Lower leg skin (tissue), 4 donors: ENCODE measurements around the gene CACNA1F. TPM values are rescaled to one million over a fixed set of nuclear protein-coding genes. Genes with fewer than 3 reads are reported as not detected.

Experiments used
- DNase-seq, 2 donors: peaks; one replicate each; pipeline ENCODE4 v3.0.0-alpha.2; 2019; ENCODE audit warnings: low spot score in 2 of 2
- H3K4me3 ChIP-seq: fragments of 200-600 bp; sonication (generic); 2 replicates; pipeline ENCODE4 v1.5.1; 2017; ENCODE audit warnings: mild to moderate bottlenecking, low read depth; ENCODE audit not compliant: poor library complexity, severe bottlenecking
- CTCF ChIP-seq, 3 donors: fragments of 450-650 bp; IDR thresholded peaks; one replicate each; pipeline ENCODE4 v1.5.1; 2016; ENCODE audit warnings: antibody characterized with exemption in 3 of 3, mild to moderate bottlenecking in 3 of 3, moderate library complexity in 2 of 3
- POLR2A ChIP-seq, 2 donors: fragments of 450-650 bp; IDR thresholded peaks; one replicate each; pipeline ENCODE4 v1.6.1; 2016 to 2017; ENCODE audit warnings: antibody characterized with exemption in 2 of 2, mild to moderate bottlenecking in 1 of 2, moderate library complexity in 1 of 2
- WGBS, 2 donors: methylation state at CpG; one replicate each; pipeline ENCODE4 v1.1.5; 2018; 5-methylcytosine and 5-hydroxymethylcytosine counted together
- intact Hi-C: fragments of 100-400 bp; cut with DNase I; formaldehyde crosslinking; loops from one replicate; pipeline ENCODE4 v1.15.0; 2023; ENCODE audit warnings: low total_unique reads
- total RNA-seq, 4 donors: library from RNA; depleted of rRNA; stranded (reverse); fragments of >200 nt; gene quantifications; one replicate each; pipeline ENCODE4 v1.1.0, GENCODE V29; 2016

Gene CACNA1F
- total RNA-seq, 4 donors from 2014 or later, result 0.06 to 0.76 (median 0.15) TPM; not detected in 1

- no peak for DNase-seq
- WGBS, 2 donors, result 80 to 95% methylated on average over 11 to 12 of the region's 12 CpGs
- no peak overlapping the region for H3K4me3 ChIP-seq
- TF ChIP-seq CTCF (IDR thresholded peaks at IDR 0.05) (no peak), POLR2A (IDR thresholded peaks at IDR 0.05) (no peak)
- intact Hi-C loops, result no loop called here
These were observed 9.5 kb upstream of the CACNA1F start for GRCh38 chrX:49242545-49243066.

DNA sequence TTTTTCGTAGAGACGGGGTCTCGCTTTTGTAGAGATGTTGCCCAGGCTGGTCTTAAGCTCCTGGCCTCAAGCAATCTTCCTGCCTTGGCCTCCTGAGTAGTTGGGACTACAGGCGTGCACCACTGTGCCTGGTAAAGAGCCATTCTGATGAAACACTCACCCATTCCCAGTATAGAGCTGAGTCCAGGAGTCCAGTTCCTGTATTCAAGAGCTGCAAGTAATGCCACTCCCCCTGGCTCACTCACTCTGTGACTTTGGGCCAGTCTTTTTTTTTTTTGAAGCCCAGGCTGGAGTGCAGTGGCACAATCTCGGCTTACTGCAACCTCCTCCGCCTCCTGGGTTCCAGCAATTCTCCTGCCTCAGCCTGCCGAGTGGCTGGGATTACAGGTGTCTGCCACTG, 5.6 kb upstream of the CACNA1F start:
- no peak overlapping the region for H3K4me3 ChIP-seq
- 80 to 93% methylated on average over 7 of the region's 7 CpGs for WGBS, 2 donors
- DNase-seq, result no peak
- no peak for TF ChIP-seq POLR2A (IDR thresholded peaks at IDR 0.05)
- no peak for TF ChIP-seq CTCF (IDR thresholded peaks at IDR 0.05)
- intact Hi-C loops, result no loop called here

- intact Hi-C loops, result no loop called here
- 85 to 89% methylated on average over 9 of the region's 9 CpGs for WGBS, 2 donors
- DNase-seq, result no peak
- TF ChIP-seq CTCF (IDR thresholded peaks at IDR 0.05) (no peak), POLR2A (IDR thresholded peaks at IDR 0.05) (no peak)
- H3K4me3 ChIP-seq, result no peak overlapping the region
These were observed 3.9 kb upstream of the CACNA1F start for GRCh38 chrX:49237060-49237459.

DNA sequence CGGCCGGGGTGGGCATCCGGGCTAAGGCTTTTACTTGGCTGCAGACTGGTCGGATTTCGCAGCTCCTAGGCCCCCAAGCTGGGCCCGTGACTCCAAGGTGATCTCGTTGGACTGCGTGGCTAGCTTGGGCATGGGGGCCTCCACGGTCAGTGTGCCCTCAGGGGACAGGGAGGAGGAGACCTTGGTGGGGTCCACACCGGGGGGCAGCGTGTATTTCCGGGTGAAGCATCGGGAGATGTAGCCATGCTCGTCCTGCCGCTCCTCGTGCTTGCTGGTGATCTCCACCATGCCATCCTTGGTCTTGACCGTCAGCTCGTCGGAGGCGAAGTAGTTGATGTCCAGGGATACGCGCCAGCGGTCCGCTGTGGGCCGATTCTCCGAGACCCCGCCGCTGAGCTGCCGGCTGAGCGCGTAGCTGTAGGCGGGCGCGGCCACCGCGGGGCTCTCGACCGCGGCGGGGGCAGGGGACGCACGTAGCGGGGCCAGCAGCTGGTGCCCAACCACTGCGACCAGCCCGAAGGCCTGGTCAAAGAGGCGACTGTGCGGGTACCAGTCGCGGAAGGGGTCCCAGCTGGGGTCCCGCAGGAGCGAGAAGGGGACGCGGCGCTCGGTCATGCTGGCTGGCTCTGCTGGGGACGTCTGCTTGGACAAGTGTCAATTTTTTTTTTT, 881 bp upstream of the CACNA1F start:
- TF ChIP-seq CTCF (IDR thresholded peaks at IDR 0.05) (no peak), POLR2A (IDR thresholded peaks at IDR 0.05) (no peak)
- 73 to 74% methylated on average over 8 to 53 of the region's 56 CpGs for WGBS, 2 donors
- no peak for DNase-seq

GRCh38 chrX:49232525-49232924, 615 bp downstream of the CACNA1F start:
- TF ChIP-seq POLR2A (IDR thresholded peaks at IDR 0.05) (no peak), CTCF (IDR thresholded peaks at IDR 0.05) (no peak)
- intact Hi-C loops, result no loop called here
- no peak overlapping the region for H3K4me3 ChIP-seq
- DNase-seq, result no peak
- 80 to 95% methylated on average over 2 of the region's 2 CpGs for WGBS, 2 donors

More for the DNA sequence above, 881 bp upstream of the CACNA1F start:
- intact Hi-C loops, result no loop called here
- no peak overlapping the region for H3K4me3 ChIP-seq
